ENCODE data around the gene TSPAN6. TPM values are rescaled to one million over a fixed set of nuclear protein-coding genes. Genes with fewer than 3 reads are reported as not detected.

Gene TSPAN6
- polyA plus RNA-seq, 1 donor from 2014 or later, result 63.3 TPM

DNA sequence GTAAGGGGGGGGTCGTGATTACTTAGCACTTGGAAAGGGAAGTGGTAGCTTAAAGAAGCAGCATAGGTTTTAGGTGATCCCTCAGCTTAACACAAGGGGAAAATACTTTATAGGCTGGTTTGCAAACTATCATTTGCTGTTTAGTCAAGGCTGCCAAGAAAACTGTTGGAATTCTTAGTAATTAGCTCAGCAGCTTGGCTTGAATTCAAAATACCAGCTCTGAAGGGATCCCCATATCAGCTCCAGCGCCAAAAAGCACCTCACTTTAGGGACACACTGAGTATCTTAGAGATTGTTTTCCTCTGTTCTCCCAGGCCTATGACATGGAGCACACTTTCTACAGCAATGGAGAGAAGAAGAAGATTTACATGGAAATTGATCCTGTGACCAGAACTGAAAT lies 43.0 kb downstream of the TSPAN6 start:
- H2AFZ ChIP-seq (ENCODE audit: low read depth, low read length), result no peak overlapping the region
- no peaks in the 10 kb centered on the region for H4K20me1 ChIP-seq (ENCODE audit: insufficient read depth)
- H3K4me3 ChIP-seq (ENCODE audit: low read length), result no peak overlapping the region
- H3K36me3 ChIP-seq (ENCODE audit: insufficient read depth, low read length), result no peaks in the 10 kb centered on the region
- H3F3A ChIP-seq (ENCODE audit: insufficient read depth, low read length, poor library complexity, severe bottlenecking), result no peaks in the 10 kb centered on the region
- TF ChIP-seq SMC3 (conservative IDR thresholded peaks at IDR 0.05; ENCODE audit: poor library complexity), result no peak
- TF ChIP-seq, protein P1, sequence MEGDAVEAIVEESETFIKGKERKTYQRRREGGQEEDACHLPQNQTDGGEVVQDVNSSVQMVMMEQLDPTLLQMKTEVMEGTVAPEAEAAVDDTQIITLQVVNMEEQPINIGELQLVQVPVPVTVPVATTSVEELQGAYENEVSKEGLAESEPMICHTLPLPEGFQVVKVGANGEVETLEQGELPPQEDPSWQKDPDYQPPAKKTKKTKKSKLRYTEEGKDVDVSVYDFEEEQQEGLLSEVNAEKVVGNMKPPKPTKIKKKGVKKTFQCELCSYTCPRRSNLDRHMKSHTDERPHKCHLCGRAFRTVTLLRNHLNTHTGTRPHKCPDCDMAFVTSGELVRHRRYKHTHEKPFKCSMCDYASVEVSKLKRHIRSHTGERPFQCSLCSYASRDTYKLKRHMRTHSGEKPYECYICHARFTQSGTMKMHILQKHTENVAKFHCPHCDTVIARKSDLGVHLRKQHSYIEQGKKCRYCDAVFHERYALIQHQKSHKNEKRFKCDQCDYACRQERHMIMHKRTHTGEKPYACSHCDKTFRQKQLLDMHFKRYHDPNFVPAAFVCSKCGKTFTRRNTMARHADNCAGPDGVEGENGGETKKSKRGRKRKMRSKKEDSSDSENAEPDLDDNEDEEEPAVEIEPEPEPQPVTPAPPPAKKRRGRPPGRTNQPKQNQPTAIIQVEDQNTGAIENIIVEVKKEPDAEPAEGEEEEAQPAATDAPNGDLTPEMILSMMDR (IDR thresholded peaks at IDR 0.05; ENCODE audit: poor library complexity, severe bottlenecking), result no peak
- no peaks in the 10 kb centered on the region for H3K9me3 ChIP-seq (ENCODE audit: low read length)
- no peaks in the 10 kb centered on the region for H3K9me2 ChIP-seq (ENCODE audit: insufficient read depth, low read length)
- H3K4me2 ChIP-seq (ENCODE audit: low read length), result no peak overlapping the region
- no peak overlapping the region for H3K27ac ChIP-seq (ENCODE audit: low read length)
- no peaks in the 10 kb centered on the region for H3K27me3 ChIP-seq (ENCODE audit: insufficient read depth, low read depth, low read length)
- H3K79me2 ChIP-seq (replicated peaks; ENCODE audit: insufficient read depth, low read length), result no peaks in the 10 kb centered on the region
- no peak overlapping the region for H3K9ac ChIP-seq (ENCODE audit: low read length)

GRCh38 chrX:100593126-100593525 lies 43.5 kb downstream of the TSPAN6 start:
- H3K9me2 ChIP-seq (ENCODE audit: insufficient read depth, low read length), result no peaks in the 10 kb centered on the region
- H3K4me3 ChIP-seq (ENCODE audit: low read length), result no peak overlapping the region
- no peaks in the 10 kb centered on the region for H3F3A ChIP-seq (ENCODE audit: insufficient read depth, low read length, poor library complexity, severe bottlenecking)
- no peak overlapping the region for H3K4me2 ChIP-seq (ENCODE audit: low read length)
- H3K27ac ChIP-seq (ENCODE audit: low read length), result no peak overlapping the region
- H3K27me3 ChIP-seq (ENCODE audit: insufficient read depth, low read depth, low read length), result no peaks in the 10 kb centered on the region
- no peaks in the 10 kb centered on the region for H3K36me3 ChIP-seq (ENCODE audit: insufficient read depth, low read length)
- no peak overlapping the region for H2AFZ ChIP-seq (ENCODE audit: low read depth, low read length)
- TF ChIP-seq EZH2 (IDR thresholded peaks at IDR 0.05; ENCODE audit: borderline replicate concordance, insufficient read depth, low read length, poor library complexity, severe bottlenecking) (no peak), TAF1 (IDR thresholded peaks at IDR 0.05; ENCODE audit: low read depth) (no peak), SMC3 (conservative IDR thresholded peaks at IDR 0.05; ENCODE audit: poor library complexity) (no peak)
- H3K79me2 ChIP-seq (replicated peaks; ENCODE audit: insufficient read depth, low read length), result no peaks in the 10 kb centered on the region
- no peaks in the 10 kb centered on the region for H4K20me1 ChIP-seq (ENCODE audit: insufficient read depth)
- H3K9ac ChIP-seq (ENCODE audit: low read length), result no peak overlapping the region
- H3K9me3 ChIP-seq (ENCODE audit: low read length), result no peaks in the 10 kb centered on the region

DNA sequence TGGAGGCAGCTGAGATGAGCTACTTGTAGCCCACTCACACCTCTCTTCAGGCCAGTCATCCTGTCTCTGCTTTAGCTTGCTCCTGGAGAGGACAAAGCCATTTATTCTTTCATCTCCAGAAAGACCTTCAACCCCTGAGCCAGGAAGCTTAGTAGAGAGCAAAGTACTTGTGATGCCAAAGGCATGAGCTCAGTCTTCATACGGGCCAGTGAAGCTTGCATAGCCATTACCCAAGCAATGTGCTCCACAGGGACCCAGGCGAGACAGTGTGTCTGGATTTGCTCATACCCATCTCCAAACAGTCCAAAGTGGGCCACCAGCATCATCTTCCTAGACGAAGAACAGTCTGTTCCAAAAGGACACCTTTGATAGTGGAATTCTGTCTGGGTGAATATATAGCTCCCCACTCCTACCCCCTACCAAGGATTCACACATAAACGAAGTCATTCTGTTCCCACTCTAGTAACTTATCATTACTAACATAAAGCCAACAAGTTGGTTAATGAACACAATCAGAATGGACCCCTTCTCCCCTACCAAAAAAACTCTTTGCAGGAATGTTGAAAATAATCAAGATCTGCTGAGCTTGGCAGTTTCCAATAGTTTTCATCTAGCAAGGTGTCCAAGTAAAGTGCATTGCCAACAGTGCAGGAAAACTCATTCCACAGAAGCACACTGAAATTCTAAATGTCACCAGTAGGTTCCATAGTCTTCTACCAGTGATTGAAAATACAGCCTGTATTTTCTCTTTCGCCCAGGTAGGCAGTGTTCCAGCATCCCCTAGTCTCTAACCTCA lies 45.2 kb downstream of the TSPAN6 start:
- H3K9ac ChIP-seq (ENCODE audit: low read length), result no peak overlapping the region
- no peak overlapping the region for H3K4me3 ChIP-seq (ENCODE audit: low read length)
- no peak for TF ChIP-seq EZH2 (IDR thresholded peaks at IDR 0.05; ENCODE audit: borderline replicate concordance, insufficient read depth, low read length, poor library complexity, severe bottlenecking)
- TF ChIP-seq POLR2AphosphoS5 (IDR thresholded peaks at IDR 0.05), result no peak
- TF ChIP-seq, protein P1 (IDR thresholded peaks at IDR 0.05; ENCODE audit: poor library complexity, severe bottlenecking), result no peak
- no peak for TF ChIP-seq EP300 (conservative IDR thresholded peaks at IDR 0.05; ENCODE audit: poor library complexity, severe bottlenecking)
- no peak for TF ChIP-seq RAD21 (conservative IDR thresholded peaks at IDR 0.05)
- no peak for TF ChIP-seq TAF1 (IDR thresholded peaks at IDR 0.05; ENCODE audit: low read depth)
- TF ChIP-seq, protein P2, sequence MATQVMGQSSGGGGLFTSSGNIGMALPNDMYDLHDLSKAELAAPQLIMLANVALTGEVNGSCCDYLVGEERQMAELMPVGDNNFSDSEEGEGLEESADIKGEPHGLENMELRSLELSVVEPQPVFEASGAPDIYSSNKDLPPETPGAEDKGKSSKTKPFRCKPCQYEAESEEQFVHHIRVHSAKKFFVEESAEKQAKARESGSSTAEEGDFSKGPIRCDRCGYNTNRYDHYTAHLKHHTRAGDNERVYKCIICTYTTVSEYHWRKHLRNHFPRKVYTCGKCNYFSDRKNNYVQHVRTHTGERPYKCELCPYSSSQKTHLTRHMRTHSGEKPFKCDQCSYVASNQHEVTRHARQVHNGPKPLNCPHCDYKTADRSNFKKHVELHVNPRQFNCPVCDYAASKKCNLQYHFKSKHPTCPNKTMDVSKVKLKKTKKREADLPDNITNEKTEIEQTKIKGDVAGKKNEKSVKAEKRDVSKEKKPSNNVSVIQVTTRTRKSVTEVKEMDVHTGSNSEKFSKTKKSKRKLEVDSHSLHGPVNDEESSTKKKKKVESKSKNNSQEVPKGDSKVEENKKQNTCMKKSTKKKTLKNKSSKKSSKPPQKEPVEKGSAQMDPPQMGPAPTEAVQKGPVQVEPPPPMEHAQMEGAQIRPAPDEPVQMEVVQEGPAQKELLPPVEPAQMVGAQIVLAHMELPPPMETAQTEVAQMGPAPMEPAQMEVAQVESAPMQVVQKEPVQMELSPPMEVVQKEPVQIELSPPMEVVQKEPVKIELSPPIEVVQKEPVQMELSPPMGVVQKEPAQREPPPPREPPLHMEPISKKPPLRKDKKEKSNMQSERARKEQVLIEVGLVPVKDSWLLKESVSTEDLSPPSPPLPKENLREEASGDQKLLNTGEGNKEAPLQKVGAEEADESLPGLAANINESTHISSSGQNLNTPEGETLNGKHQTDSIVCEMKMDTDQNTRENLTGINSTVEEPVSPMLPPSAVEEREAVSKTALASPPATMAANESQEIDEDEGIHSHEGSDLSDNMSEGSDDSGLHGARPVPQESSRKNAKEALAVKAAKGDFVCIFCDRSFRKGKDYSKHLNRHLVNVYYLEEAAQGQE (IDR thresholded peaks at IDR 0.05; ENCODE audit: borderline replicate concordance), result no peak
- no peak for TF ChIP-seq MXI1 (conservative IDR thresholded peaks at IDR 0.05; ENCODE audit: poor library complexity, severe bottlenecking)
- TF ChIP-seq SMC3 (conservative IDR thresholded peaks at IDR 0.05; ENCODE audit: poor library complexity), result no peak
- no peak overlapping the region for H3K4me2 ChIP-seq (ENCODE audit: low read length)
- no peaks in the 10 kb centered on the region for H3K9me3 ChIP-seq (ENCODE audit: low read length)
- no peak overlapping the region for H2AFZ ChIP-seq (ENCODE audit: low read depth, low read length)
- no peaks in the 10 kb centered on the region for H4K20me1 ChIP-seq (ENCODE audit: insufficient read depth)
- H3F3A ChIP-seq (ENCODE audit: insufficient read depth, low read length, poor library complexity, severe bottlenecking), result no peaks in the 10 kb centered on the region
- H3K9me2 ChIP-seq (ENCODE audit: insufficient read depth, low read length), result no peaks in the 10 kb centered on the region
- H3K36me3 ChIP-seq (ENCODE audit: insufficient read depth, low read length), result no peaks in the 10 kb centered on the region
- no peak overlapping the region for H3K27ac ChIP-seq (ENCODE audit: low read length)
- no peaks in the 10 kb centered on the region for H3K79me2 ChIP-seq (replicated peaks; ENCODE audit: insufficient read depth, low read length)
- H3K27me3 ChIP-seq (ENCODE audit: insufficient read depth, low read depth, low read length), result no peaks in the 10 kb centered on the region

Measured in neural cell (in vitro differentiated cells).